ENCODE data around the gene MED26. TPM values are rescaled to one million over a fixed set of nuclear protein-coding genes. Genes with fewer than 3 reads are reported as not detected.
"Not testable (repeated sequence)": the region's sequence is repeated elsewhere in the genome, so short reads cannot be mapped to it uniquely, and the experiment has no call there.

The MED26 gene
- total RNA-seq, 1 donor from 2014 or later = 7.3 TPM

- no peak for TF ChIP-seq CTCF (conservative IDR thresholded peaks at IDR 0.05; ENCODE audit: low read depth, low read length)
- no peak for DNase-seq (ENCODE audit: low read depth)
- no peak overlapping the region for H3K4me3 ChIP-seq (ENCODE audit: low read depth, low read length)
Measured at GRCh38 chr19:16657384-16657783, 29.4 kb upstream of the MED26 start.

GRCh38 chr19:16655727-16656126 is 27.7 kb upstream of the MED26 start:
- no peak for TF ChIP-seq CTCF (conservative IDR thresholded peaks at IDR 0.05; ENCODE audit: low read depth, low read length)
- H3K4me3 ChIP-seq (ENCODE audit: low read depth, low read length) = no peak overlapping the region
- DNase-seq (ENCODE audit: low read depth) = no peak

- DNase-seq (ENCODE audit: low read depth) = no peak
- TF ChIP-seq CTCF (conservative IDR thresholded peaks at IDR 0.05; ENCODE audit: low read depth, low read length) = no peak
- H3K4me3 ChIP-seq (ENCODE audit: low read depth, low read length) = no peak overlapping the region
Measured at GRCh38 chr19:16654627-16655026, 26.6 kb upstream of the MED26 start.

- no peak overlapping the region for H3K4me3 ChIP-seq (ENCODE audit: low read depth, low read length)
- no peak for TF ChIP-seq CTCF (conservative IDR thresholded peaks at IDR 0.05; ENCODE audit: low read depth, low read length)
- no peak for DNase-seq (ENCODE audit: low read depth)
Measured at GRCh38 chr19:16654140-16654539, 26.1 kb upstream of the MED26 start.

GRCh38 chr19:16652854-16653253 is 24.9 kb upstream of the MED26 start:
- no peak for DNase-seq (ENCODE audit: low read depth)
- H3K4me3 ChIP-seq (ENCODE audit: low read depth, low read length) = no peak overlapping the region
- TF ChIP-seq CTCF (conservative IDR thresholded peaks at IDR 0.05; ENCODE audit: low read depth, low read length) = no peak

GRCh38 chr19:16651421-16652188 is 23.6 kb upstream of the MED26 start:
- not testable (repeated sequence) for H3K4me3 ChIP-seq (ENCODE audit: low read depth, low read length); DNase-seq (ENCODE audit: low read depth)

- no peak for TF ChIP-seq CTCF (conservative IDR thresholded peaks at IDR 0.05; ENCODE audit: low read depth, low read length)
- DNase-seq (ENCODE audit: low read depth) = no peak
- H3K4me3 ChIP-seq (ENCODE audit: low read depth, low read length) = no peak overlapping the region
Measured at GRCh38 chr19:16650821-16651220, 22.8 kb upstream of the MED26 start.
